HG02610 (cell line): ENCODE data around the gene GPR132.
"Not testable (repeated sequence)": the region's sequence is repeated elsewhere in the genome, so short reads cannot be mapped to it uniquely, and the experiment has no call there.

ENCODE experiments used
- ATAC-seq: cut with Tn5 transposase; IDR thresholded peaks from one replicate; pipeline ENCODE4 v1.9.1; 2021; ENCODE audit warnings: mild to moderate bottlenecking, moderate library complexity; ENCODE audit not compliant: unreplicated experiment

Gene GPR132

GRCh38 chr14:105045710-105046326 is 19.4 kb downstream of the GPR132 start:
- peak; percentile 48 for ATAC-seq

- no peak for ATAC-seq
Measured at GRCh38 chr14:105043641-105044040, 21.6 kb downstream of the GPR132 start.

GRCh38 chr14:105042813-105043212 is 22.4 kb downstream of the GPR132 start:
- ATAC-seq: no peak

- no peak for ATAC-seq
Measured at GRCh38 chr14:105041841-105042765, 23.1 kb downstream of the GPR132 start.

- ATAC-seq: no peak
Measured at GRCh38 chr14:105039458-105040205, 25.6 kb downstream of the GPR132 start.

- not testable (repeated sequence) for ATAC-seq
Measured at GRCh38 chr14:105035616-105036015, 29.6 kb downstream of the GPR132 start.

GRCh38 chr14:105034315-105035039 is 30.8 kb downstream of the GPR132 start:
- ATAC-seq: no peak

GRCh38 chr14:105033412-105033900 is 31.8 kb downstream of the GPR132 start:
- not testable (repeated sequence) for ATAC-seq

GRCh38 chr14:105032451-105032901 is 32.8 kb downstream of the GPR132 start:
- ATAC-seq: not testable (repeated sequence)

GRCh38 chr14:105030836-105031396 is 34.3 kb downstream of the GPR132 start:
- ATAC-seq: no peak

- ATAC-seq: no peak
Measured at GRCh38 chr14:105030194-105030593, 35.0 kb downstream of the GPR132 start.

- no peak for ATAC-seq
Measured at GRCh38 chr14:105029402-105029801, 35.8 kb downstream of the GPR132 start.

GRCh38 chr14:105028251-105028927 is 36.8 kb downstream of the GPR132 start:
- no peak for ATAC-seq

- ATAC-seq: not testable (repeated sequence)
Measured at GRCh38 chr14:105027718-105028117, 37.5 kb downstream of the GPR132 start.

- ATAC-seq: no peak
Measured at GRCh38 chr14:105026802-105027563, 38.2 kb downstream of the GPR132 start.

GRCh38 chr14:105026033-105026785 is 39.0 kb downstream of the GPR132 start:
- no peak for ATAC-seq

- no peak for ATAC-seq
Measured at GRCh38 chr14:105025429-105025828, 39.8 kb downstream of the GPR132 start.
